Measurements from ENCODE around the gene APP. TPM values are rescaled to one million over a fixed set of nuclear protein-coding genes. Genes with fewer than 3 reads are reported as not detected.
"Not testable (repeated sequence)": the region's sequence is repeated elsewhere in the genome, so short reads cannot be mapped to it uniquely, and the experiment has no call there.

The APP gene
- total RNA-seq, 2 experiments from 2014 or later: 14.5 to 14.9 TPM

DNA sequence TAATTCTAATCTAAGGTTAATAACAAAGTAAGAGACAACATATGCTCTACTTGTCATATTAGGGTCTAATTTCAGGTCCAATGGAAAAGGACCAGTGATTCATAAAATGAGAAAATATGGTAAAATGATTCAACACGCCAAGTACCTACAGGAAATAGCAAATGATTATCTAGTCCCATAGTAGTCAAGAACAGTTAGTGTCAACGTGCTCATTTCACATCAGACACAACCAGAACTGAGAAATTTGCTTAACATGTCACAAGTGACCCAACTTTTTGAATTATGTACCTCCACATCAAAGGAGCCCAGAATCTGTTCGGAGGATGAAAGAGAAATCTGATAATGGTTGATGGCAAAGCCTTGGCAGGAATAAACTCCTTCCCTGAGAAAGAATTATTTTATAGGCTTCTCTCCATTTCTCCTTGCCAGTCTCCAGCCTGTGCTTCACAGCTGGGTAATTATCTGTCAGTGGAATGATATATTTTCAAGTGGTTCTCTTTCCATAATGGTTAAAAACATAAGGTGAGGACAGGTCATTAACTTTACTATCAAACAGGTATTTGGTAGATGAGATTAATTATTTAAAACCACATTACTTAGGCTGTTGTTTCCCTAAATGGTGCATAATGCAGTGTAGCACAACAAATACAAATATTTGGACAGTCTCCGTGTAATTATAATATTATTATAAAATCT, 83.2 kb downstream of the APP start:
- ChIA-PET POLR2A (no interaction called here), CTCF (no interaction called here)
- no peak overlapping the region for H3K4me3 Mint-ChIP-seq
- no peaks in the 10 kb centered on the region for H3K27me3 Mint-ChIP-seq (ENCODE audit: low read depth)
- peaks cover 6% of the 10 kb centered on the region for H3K4me1 Mint-ChIP-seq (ENCODE audit: low read depth)
- peaks cover 4% of the 10 kb centered on the region for H3K36me3 Mint-ChIP-seq (ENCODE audit: low read depth)
- H3K27ac Mint-ChIP-seq: no peak overlapping the region
- no peak for DNase-seq
- no peaks in the 10 kb centered on the region for H3K9me3 Mint-ChIP-seq (ENCODE audit: insufficient read depth)
- ATAC-seq: no peak

GRCh38 chr21:26085882-26086281, 84.7 kb downstream of the APP start:
- no peak for DNase-seq
- peaks cover 6% of the 10 kb centered on the region for H3K4me1 Mint-ChIP-seq (ENCODE audit: low read depth)
- no peak overlapping the region for H3K27ac Mint-ChIP-seq
- H3K9me3 Mint-ChIP-seq (ENCODE audit: insufficient read depth): no peaks in the 10 kb centered on the region
- CTCF ChIA-PET: no interaction called here
- H3K36me3 Mint-ChIP-seq (ENCODE audit: low read depth): peaks cover 4% of the 10 kb centered on the region
- no peak for ATAC-seq
- H3K4me3 Mint-ChIP-seq: no peak overlapping the region
- POLR2A ChIA-PET: no interaction called here
- no peaks in the 10 kb centered on the region for H3K27me3 Mint-ChIP-seq (ENCODE audit: low read depth)

DNA sequence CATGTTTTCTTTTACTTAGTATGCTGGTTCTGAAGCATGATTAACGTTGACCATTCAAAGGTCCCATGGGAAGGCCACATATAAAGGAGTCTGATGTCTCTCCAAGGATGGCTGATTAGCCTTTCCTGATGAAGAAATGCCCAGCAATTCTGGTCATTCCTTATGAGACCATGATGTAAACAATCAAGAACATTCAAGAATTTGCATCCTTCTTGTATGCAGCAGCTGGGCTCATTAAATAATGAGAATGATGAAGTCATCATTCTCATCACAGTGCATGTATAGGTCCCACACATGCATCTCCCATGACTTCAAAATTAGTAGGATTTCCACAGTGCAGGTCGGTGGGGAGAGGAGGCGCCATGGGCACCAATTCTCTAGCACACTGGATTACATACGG, 85.4 kb downstream of the APP start:
- Mint-ChIP-seq H3K27me3 (ENCODE audit: low read depth) (no peaks in the 10 kb centered on the region), H3K36me3 (ENCODE audit: low read depth) (peaks cover 4% of the 10 kb centered on the region), H3K9me3 (ENCODE audit: insufficient read depth) (no peaks in the 10 kb centered on the region), H3K4me1 (ENCODE audit: low read depth) (peaks cover 6% of the 10 kb centered on the region), H3K4me3 (no peak overlapping the region), H3K27ac (no peak overlapping the region)
- POLR2A ChIA-PET: no interaction called here
- no peak for ATAC-seq
- CTCF ChIA-PET: no interaction called here
- DNase-seq: no peak

DNA sequence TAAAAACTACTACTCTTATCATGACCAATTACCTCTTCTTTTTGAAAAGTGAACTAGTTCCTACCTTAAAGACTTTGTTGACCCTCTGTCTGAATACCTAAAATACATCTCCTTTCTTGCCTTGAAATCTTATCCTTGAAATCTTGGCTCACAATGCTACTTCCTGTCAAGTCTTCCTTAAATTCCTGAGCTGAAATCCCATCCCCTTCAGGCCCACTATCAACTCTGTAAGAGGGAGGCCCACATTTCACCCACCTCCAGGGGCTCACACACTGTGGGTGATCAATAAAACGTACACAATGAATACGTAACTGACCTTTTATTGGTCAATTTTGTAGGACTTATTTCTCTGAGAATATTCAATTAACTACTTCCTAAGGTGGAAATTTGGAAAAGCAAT, 88.0 kb downstream of the APP start:
- Mint-ChIP-seq H3K4me1 (ENCODE audit: low read depth) (peaks cover 6% of the 10 kb centered on the region), H3K4me3 (no peak overlapping the region), H3K27ac (no peak overlapping the region), H3K27me3 (ENCODE audit: low read depth) (no peaks in the 10 kb centered on the region), H3K36me3 (ENCODE audit: low read depth) (peaks cover 1% of the 10 kb centered on the region), H3K9me3 (ENCODE audit: insufficient read depth) (no peaks in the 10 kb centered on the region)
- ChIA-PET CTCF (no interaction called here), POLR2A (no interaction called here)
- no peak for DNase-seq
- ATAC-seq: no peak

DNA sequence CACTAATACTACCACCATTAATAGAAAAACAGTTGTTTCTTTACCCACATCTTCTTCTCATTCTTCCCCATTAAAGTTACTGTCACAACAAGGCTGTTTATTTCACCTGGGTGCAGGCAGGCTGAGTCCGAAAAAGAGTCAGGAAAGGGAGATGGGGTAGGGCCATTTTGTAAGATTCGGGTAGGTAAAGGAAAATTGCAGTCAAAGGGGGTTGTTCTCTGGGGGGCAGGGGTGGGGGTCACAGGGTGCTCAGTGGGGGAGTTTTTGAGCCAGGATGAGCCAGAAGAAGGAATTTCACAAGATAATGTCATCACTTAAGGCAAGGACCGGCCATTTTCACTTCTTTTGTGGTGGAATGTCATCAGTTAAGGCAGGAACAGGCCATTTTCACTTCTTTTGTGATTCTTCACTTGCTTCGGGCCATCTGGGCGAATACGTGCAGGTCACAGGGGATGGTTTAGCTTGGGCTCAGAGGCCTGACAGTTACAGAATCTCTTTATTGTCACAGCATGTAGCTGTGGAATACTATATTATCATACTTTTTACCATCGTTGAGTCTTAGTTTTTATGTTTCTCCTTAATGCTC, 89.3 kb downstream of the APP start:
- ATAC-seq; H3K4me1 Mint-ChIP-seq (ENCODE audit: low read depth); H3K27me3 Mint-ChIP-seq (ENCODE audit: low read depth); POLR2A ChIA-PET; CTCF ChIA-PET; DNase-seq; H3K9me3 Mint-ChIP-seq (ENCODE audit: insufficient read depth); H3K27ac Mint-ChIP-seq; H3K36me3 Mint-ChIP-seq (ENCODE audit: low read depth); H3K4me3 Mint-ChIP-seq: not testable (repeated sequence)

- H3K9me3 Mint-ChIP-seq (ENCODE audit: insufficient read depth): no peaks in the 10 kb centered on the region
- no peak for ATAC-seq
- peaks cover 6% of the 10 kb centered on the region for H3K4me1 Mint-ChIP-seq (ENCODE audit: low read depth)
- DNase-seq: no peak
- ChIA-PET CTCF (no interaction called here), POLR2A (no interaction called here)
- H3K36me3 Mint-ChIP-seq (ENCODE audit: low read depth): peaks cover 1% of the 10 kb centered on the region
- no peaks in the 10 kb centered on the region for H3K27me3 Mint-ChIP-seq (ENCODE audit: low read depth)
- no peak overlapping the region for H3K27ac Mint-ChIP-seq
- H3K4me3 Mint-ChIP-seq: no peak overlapping the region
Observed at GRCh38 chr21:26080211-26080610, 90.4 kb downstream of the APP start.

DNA sequence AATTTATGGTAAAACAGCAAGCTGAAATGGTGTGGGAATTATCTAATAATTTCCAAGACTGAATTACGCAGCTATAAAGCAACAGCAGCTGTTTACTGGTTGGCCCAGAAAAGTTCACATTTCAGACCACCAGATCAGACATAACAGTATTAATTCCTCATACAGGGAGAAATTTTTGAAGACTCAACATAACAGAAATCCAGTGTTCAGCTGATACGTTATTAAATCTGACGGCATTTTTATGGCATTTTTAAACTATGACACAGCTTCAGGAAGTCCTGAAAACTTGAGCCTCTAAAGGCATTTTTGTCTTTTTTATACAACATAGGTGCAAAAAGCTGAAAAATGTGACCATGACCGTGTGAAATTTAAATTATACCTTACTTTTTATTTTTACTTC, 91.2 kb downstream of the APP start:
- Mint-ChIP-seq H3K9me3 (ENCODE audit: insufficient read depth) (no peaks in the 10 kb centered on the region), H3K27me3 (ENCODE audit: low read depth) (no peaks in the 10 kb centered on the region), H3K27ac (no peak overlapping the region), H3K4me3 (no peak overlapping the region), H3K36me3 (ENCODE audit: low read depth) (no peaks in the 10 kb centered on the region), H3K4me1 (ENCODE audit: low read depth) (peaks cover 6% of the 10 kb centered on the region)
- ChIA-PET POLR2A (no interaction called here), CTCF (no interaction called here)
- ATAC-seq: no peak
- DNase-seq: no peak

DNA sequence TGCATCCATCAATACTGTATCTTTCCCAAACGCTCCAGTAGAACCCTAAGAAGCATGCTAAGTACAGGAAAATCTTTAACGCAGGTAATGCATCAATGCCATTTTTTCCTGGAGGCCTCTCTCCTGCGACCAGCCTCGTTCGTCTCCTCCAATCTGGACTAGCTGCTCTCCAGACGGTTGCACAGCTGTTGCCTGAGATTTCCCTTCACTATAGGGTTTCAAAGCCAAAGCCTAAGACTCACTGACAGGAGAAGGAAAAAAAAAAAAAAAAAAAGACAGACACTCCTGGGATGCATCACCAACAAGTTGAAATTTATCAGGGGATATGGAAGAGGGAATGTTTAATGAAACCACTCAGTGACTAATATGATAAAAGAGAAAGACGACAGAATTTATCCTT, 93.0 kb downstream of the APP start:
- H3K4me1 Mint-ChIP-seq (ENCODE audit: low read depth): no peaks in the 10 kb centered on the region
- H3K27ac Mint-ChIP-seq: no peak overlapping the region
- DNase-seq: no peak
- ChIA-PET CTCF (no interaction called here), POLR2A (no interaction called here)
- no peak overlapping the region for H3K4me3 Mint-ChIP-seq
- no peaks in the 10 kb centered on the region for H3K36me3 Mint-ChIP-seq (ENCODE audit: low read depth)
- no peaks in the 10 kb centered on the region for H3K9me3 Mint-ChIP-seq (ENCODE audit: insufficient read depth)
- no peaks in the 10 kb centered on the region for H3K27me3 Mint-ChIP-seq (ENCODE audit: low read depth)
- ATAC-seq: no peak

DNA sequence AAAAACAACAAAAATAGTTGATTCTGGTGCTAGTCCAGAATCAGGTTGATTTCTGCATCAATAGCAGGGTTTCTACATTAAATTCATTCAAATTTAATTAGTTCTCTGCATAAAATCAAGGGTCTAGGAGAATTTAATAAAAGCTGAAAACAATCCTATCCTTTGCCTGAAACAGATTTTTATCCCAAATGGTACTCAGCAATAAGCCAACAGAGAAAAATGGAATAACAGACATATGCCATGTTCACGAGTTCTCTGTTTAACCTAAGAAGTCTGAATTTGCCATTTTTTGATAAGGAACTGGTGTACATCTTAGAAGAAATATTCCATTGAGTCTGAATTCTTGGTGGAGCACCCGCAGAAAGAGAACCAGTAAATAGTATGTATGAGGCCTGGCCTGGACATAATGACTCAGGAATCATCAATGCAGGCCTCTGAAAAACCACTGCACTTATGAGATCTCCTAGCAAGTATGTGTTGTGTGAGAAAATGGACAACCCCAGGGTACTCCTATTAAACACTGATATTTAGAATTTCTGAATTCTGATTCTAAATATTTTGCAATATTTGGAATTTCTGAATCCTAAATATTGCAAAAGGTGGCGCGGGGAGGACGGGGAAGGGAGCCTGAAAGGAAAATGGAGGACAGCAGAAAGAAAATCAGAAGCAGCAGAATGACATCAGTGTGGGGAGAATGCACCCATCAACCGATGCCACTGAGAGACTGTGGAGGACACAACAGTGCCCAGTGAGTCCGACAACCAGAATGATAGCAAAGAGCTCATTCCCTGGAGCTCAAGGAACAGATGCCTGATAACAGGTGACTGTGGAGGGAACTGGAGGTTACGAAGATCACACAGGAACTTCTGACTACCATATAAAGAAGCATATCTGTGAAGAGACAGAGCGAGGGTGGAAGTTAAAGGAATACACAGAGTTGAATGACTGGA, 97.6 kb downstream of the APP start:
- Mint-ChIP-seq H3K4me3 (no peak overlapping the region), H3K36me3 (ENCODE audit: low read depth) (no peaks in the 10 kb centered on the region), H3K27me3 (ENCODE audit: low read depth) (no peaks in the 10 kb centered on the region), H3K27ac (no peak overlapping the region), H3K9me3 (ENCODE audit: insufficient read depth) (no peaks in the 10 kb centered on the region), H3K4me1 (ENCODE audit: low read depth) (peaks cover 33% of the 10 kb centered on the region)
- CTCF ChIA-PET: interaction anchor here (1.0 kb wide), 1 partner anchor 99 kb away, joined by 5 read pairs; no protein-coding TSS in a partner anchor
- no peak for DNase-seq
- POLR2A ChIA-PET: no interaction called here
- no peak for ATAC-seq

GRCh38 chr21:26070822-26071425, 99.6 kb downstream of the APP start:
- H3K4me3 Mint-ChIP-seq: peak overlapping the region; percentile 65
- peak; percentile 86 for ATAC-seq
- H3K4me1 Mint-ChIP-seq (ENCODE audit: low read depth): peaks cover 36% of the 10 kb centered on the region
- H3K36me3 Mint-ChIP-seq (ENCODE audit: low read depth): no peaks in the 10 kb centered on the region
- H3K27ac Mint-ChIP-seq: peak overlapping the region; percentile 77
- H3K9me3 Mint-ChIP-seq (ENCODE audit: insufficient read depth): no peaks in the 10 kb centered on the region
- peak; percentile 49 for DNase-seq
- POLR2A ChIA-PET: no interaction called here
- H3K27me3 Mint-ChIP-seq (ENCODE audit: low read depth): no peaks in the 10 kb centered on the region
- CTCF ChIA-PET: interaction anchor here (0.5 to 0.8 kb wide), 2 partner anchors 13 to 25 kb away, joined by 3 read pairs; no protein-coding TSS in a partner anchor

DNA sequence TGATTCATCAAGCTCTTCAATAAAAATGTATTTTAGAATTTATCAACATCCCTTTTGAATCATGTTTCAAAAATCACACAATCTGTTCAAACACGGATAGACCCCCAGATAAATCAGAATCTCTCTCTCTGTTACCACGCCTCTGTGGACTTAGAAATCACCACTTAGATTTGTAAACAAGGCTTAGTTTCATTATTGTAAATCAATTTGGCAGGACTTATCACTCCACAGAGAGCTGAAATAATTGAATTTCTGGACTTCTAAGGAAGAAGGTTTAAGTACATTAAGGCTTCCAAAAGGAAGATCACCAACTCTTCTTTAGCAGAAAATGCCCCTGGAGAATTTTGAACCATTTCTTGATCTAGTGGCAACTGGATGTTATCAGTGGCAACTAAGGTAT, 100.4 kb downstream of the APP start:
- Mint-ChIP-seq H3K36me3 (ENCODE audit: low read depth) (no peaks in the 10 kb centered on the region), H3K4me1 (ENCODE audit: low read depth) (peaks cover 36% of the 10 kb centered on the region), H3K27ac (no peak overlapping the region), H3K9me3 (ENCODE audit: insufficient read depth) (no peaks in the 10 kb centered on the region), H3K27me3 (ENCODE audit: low read depth) (no peaks in the 10 kb centered on the region), H3K4me3 (no peak overlapping the region)
- DNase-seq (no peak), ATAC-seq (no peak)
- ChIA-PET CTCF (interaction anchor here (0.7 to 0.8 kb wide), 3 partner anchors 9 to 44 kb away, joined by 3 read pairs; no protein-coding TSS in a partner anchor), POLR2A (no interaction called here)

DNA sequence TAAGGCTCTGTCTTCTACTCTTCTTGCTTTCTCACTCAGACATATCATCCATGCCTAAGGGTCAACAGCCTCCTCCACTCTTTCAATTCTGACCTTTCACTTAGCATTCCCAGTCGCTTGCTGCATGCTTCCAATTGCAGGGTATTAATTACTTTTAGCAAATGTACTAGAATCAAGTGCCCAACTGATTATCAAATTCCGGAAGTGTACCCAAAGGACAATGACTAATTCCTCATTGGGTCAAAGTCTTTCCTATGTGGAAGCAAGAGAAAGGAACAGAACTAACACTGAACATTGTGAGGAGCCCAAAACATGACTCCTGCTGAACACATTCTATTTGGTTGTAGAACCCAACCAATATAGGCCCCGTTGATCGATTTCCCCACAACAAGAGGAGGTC, 101.8 kb downstream of the APP start:
- DNase-seq (no peak), ATAC-seq (no peak)
- ChIA-PET POLR2A (no interaction called here), CTCF (no interaction called here)
- no peaks in the 10 kb centered on the region for H3K36me3 Mint-ChIP-seq (ENCODE audit: low read depth)
- peaks cover 36% of the 10 kb centered on the region for H3K4me1 Mint-ChIP-seq (ENCODE audit: low read depth)
- H3K27ac Mint-ChIP-seq: no peak overlapping the region
- H3K27me3 Mint-ChIP-seq (ENCODE audit: low read depth): no peaks in the 10 kb centered on the region
- no peak overlapping the region for H3K4me3 Mint-ChIP-seq
- H3K9me3 Mint-ChIP-seq (ENCODE audit: insufficient read depth): no peaks in the 10 kb centered on the region

All from activated CD8-positive, alpha-beta T cell treated with anti-CD3 and anti-CD28 coated beads, Interleukin-2, amount 10 ng/mL, durations not matched to agents 7 days and 5 days (primary cell).